K562 (cell line): ENCODE results near the gene DDOST. TPM values are rescaled to one million over a fixed set of nuclear protein-coding genes. Genes with fewer than 3 reads are reported as not detected.

ENCODE experiments used
- ATAC-seq: fragments of 200-7000 bp; cut with Tn5 transposase; 3 replicates; pipeline ENCODE4 v1.9.1; 2020; ENCODE audit warnings: moderate library complexity
- BruUV-seq: library from RNA; stranded (reverse); fragments of 400-500 nt; replicated peaks from 2 replicates; lab custom pipeline; 2021; lab: Mats Ljungman, UMichigan
- CTCF ChIA-PET: fragments of 300-600 bp; formaldehyde crosslinking; extraction: SDS; loops from one replicate; lab custom pipeline; 2021; ENCODE audit warnings: low intra/inter-chr PET ratio; lab: Yijun Ruan, JAX
- POLR2A ChIA-PET: fragments of 300-600, 350-650 bp; sonication (Branson Sonifier 250); formaldehyde crosslinking; extraction: SDS; loops from one replicate; lab custom pipeline; 2021; ENCODE audit warnings: antibody characterized with exemption, inconsistent platforms; lab: Yijun Ruan, JAX
- DNase-seq, 4 experiments: peaks; one replicate each; pipeline versions ENCODE4 v3.0.0 to v3.0.0-alpha.2; 2011 to 2018; ENCODE audit warnings: low spot score in 3 of 4, mixed read lengths in 3 of 4; ENCODE audit errors: extremely low read depth in 1 of 4
- FAIRE-seq: peaks from 2 replicates; lab custom pipeline; 2011; peaks lifted over from hg19 to GRCh38; lab: Jason Lieb, UNC
- H2AFZ ChIP-seq: 2 replicates; pipeline ENCODE4 v1.6.0; 2011; ENCODE audit warnings: low read depth, low read length, control low read depth, inconsistent platforms
- H3K27ac ChIP-seq: fragments of 200-600 bp; 3 replicates; pipeline ENCODE4 v1.8.0; 2011; ENCODE audit warnings: low read depth, mild to moderate bottlenecking, control low read depth, inconsistent platforms, low read length, moderate library complexity, mixed read lengths; ENCODE audit errors: extremely low read depth
- H3K27me3 ChIP-seq, 2 experiments: fragments of 300-600 bp in 1 of 2; 2 replicates in 1 of 2; 3 replicates in 1 of 2; pipeline versions ENCODE4 v1.6.0 to v1.8.0; 2011; ENCODE audit warnings: inconsistent platforms in 2 of 2, low read length in 2 of 2, mild to moderate bottlenecking in 1 of 2, mixed read lengths in 1 of 2, moderate library complexity in 1 of 2; ENCODE audit not compliant: control insufficient read depth in 2 of 2, insufficient read depth in 2 of 2
- H3K36me3 ChIP-seq: fragments of 300-600 bp; 3 replicates; pipeline ENCODE4 v1.8.0; 2011; ENCODE audit warnings: mild to moderate bottlenecking, low read length, inconsistent platforms; ENCODE audit not compliant: control insufficient read depth, insufficient read depth
- H3K4me1 ChIP-seq, 2 experiments: fragments of 200-600 bp in 1 of 2; replicated peaks in 1 of 2; 2 replicates in 1 of 2; 3 replicates in 1 of 2; pipeline versions ENCODE4 v1.5.1 to v1.8.0; 2011; ENCODE audit warnings: inconsistent platforms in 2 of 2, low read length in 2 of 2, mild to moderate bottlenecking in 1 of 2, mixed read lengths in 1 of 2, moderate library complexity in 1 of 2; ENCODE audit not compliant: control insufficient read depth in 2 of 2, insufficient read depth in 2 of 2
- H3K4me2 ChIP-seq: 2 replicates; pipeline ENCODE4 v1.6.1; 2011; ENCODE audit warnings: low read length, control low read depth, inconsistent platforms, mixed read lengths; ENCODE audit not compliant: insufficient read depth
- H3K4me3 ChIP-seq: fragments of 200-600 bp; sonication (generic), shearing (Covaris generic); 2 replicates; pipeline ENCODE4 v1.5.1; 2016; ENCODE audit warnings: control low read depth, inconsistent platforms
- H3K79me2 ChIP-seq: fragments of 200-600 bp; 3 replicates; pipeline ENCODE4 v1.8.0; 2011; ENCODE audit warnings: low read length, inconsistent platforms; ENCODE audit not compliant: control insufficient read depth, insufficient read depth
- H3K9ac ChIP-seq, 2 experiments: 2 replicates each; pipeline versions ENCODE4 v1.6.0 to v1.6.1; 2011; ENCODE audit warnings: low read depth in 2 of 2, low read length in 2 of 2, control low read depth in 1 of 2, inconsistent platforms in 1 of 2, mild to moderate bottlenecking in 1 of 2, mixed read lengths in 1 of 2; ENCODE audit not compliant: insufficient read depth in 1 of 2
- H3K9me1 ChIP-seq: one replicate; pipeline ENCODE4 v1.6.0; 2011; ENCODE audit warnings: inconsistent platforms, mild to moderate bottlenecking, low read length, moderate library complexity; ENCODE audit not compliant: control insufficient read depth, insufficient read depth
- H3K9me3 ChIP-seq: replicated peaks from 2 replicates; pipeline ENCODE4 v1.5.1; 2011; ENCODE audit warnings: low read depth, low read length, inconsistent platforms; ENCODE audit not compliant: control insufficient read depth, insufficient read depth
- H4K20me1 ChIP-seq: replicated peaks from 2 replicates; pipeline ENCODE4 v1.6.1; 2011; ENCODE audit warnings: low read length, inconsistent platforms, mixed read lengths; ENCODE audit not compliant: control insufficient read depth, insufficient read depth
- CBFA2T3 ChIP-seq: fragments of 450-650 bp; IDR thresholded peaks from 2 replicates; pipeline ENCODE4 v1.6.1; 2017
- FOXA3 ChIP-seq, 2 experiments: fragments of 450-650 bp in 1 of 2; sonication (generic) in 1 of 2; formaldehyde crosslinking; IDR thresholded peaks in 1 of 2; conservative IDR thresholded peaks in 1 of 2; 2 replicates each; pipeline versions ENCODE4 v1.4.0 to v1.8.0; 2020 to 2022; ENCODE audit warnings: mild to moderate bottlenecking in 2 of 2, missing genetic modification reagents in 1 of 2
- FUS ChIP-seq: fragments of 200-400 bp; formaldehyde crosslinking; optimal IDR thresholded peaks from 2 replicates; pipeline ENCODE3; 2017; ENCODE audit warnings: low read depth, low read length
- HDAC6 ChIP-seq: IDR thresholded peaks from 2 replicates; pipeline ENCODE4 v1.6.1; 2012; ENCODE audit warnings: low read depth, mild to moderate bottlenecking, control low read depth, inconsistent platforms, low read length, moderate library complexity
- HLTF ChIP-seq: fragments of 450-650 bp; IDR thresholded peaks from 2 replicates; pipeline ENCODE4 v1.6.1; 2016
- HMG20B ChIP-seq: fragments of 250-450 bp; sonication (Bioruptor Pico); IDR thresholded peaks from 2 replicates; pipeline ENCODE4 v1.5.0; 2021; ENCODE audit warnings: mild to moderate bottlenecking
- HNRNPUL1 ChIP-seq: fragments of 200-400 bp; formaldehyde crosslinking; IDR thresholded peaks from 2 replicates; pipeline ENCODE4 v1.6.1; 2017; ENCODE audit warnings: low read length
- KDM2B ChIP-seq: fragments of 250-450 bp; sonication (Bioruptor Pico); IDR thresholded peaks from 2 replicates; pipeline ENCODE4 v1.8.0; 2021; ENCODE audit warnings: mild to moderate bottlenecking, moderate library complexity
- MEF2A ChIP-seq: IDR thresholded peaks from 2 replicates; pipeline ENCODE4 v1.6.1; 2011; ENCODE audit warnings: low read depth, mild to moderate bottlenecking, low read length, moderate library complexity; ENCODE audit not compliant: control insufficient read depth
- PRPF4 ChIP-seq: fragments of 200-400 bp; formaldehyde crosslinking; IDR thresholded peaks from one replicate; pipeline ENCODE4 v1.6.1; 2017; ENCODE audit warnings: low read length, low read depth, mild to moderate bottlenecking; ENCODE audit not compliant: insufficient read depth, poor library complexity, severe bottlenecking
- PYGO2 ChIP-seq: fragments of 450-650 bp; IDR thresholded peaks from 2 replicates; pipeline ENCODE4 v1.6.1; 2016; ENCODE audit warnings: mild to moderate bottlenecking, missing genetic modification characterization, moderate library complexity, missing compliant biosample characterization
- RB1 ChIP-seq: fragments of 450-650 bp; IDR thresholded peaks from 2 replicates; pipeline ENCODE4 v1.6.1; 2017; ENCODE audit warnings: low read depth, mild to moderate bottlenecking
- RBM25 ChIP-seq: fragments of 200-400 bp; formaldehyde crosslinking; IDR thresholded peaks from 2 replicates; pipeline ENCODE4 v1.6.1; 2018; ENCODE audit warnings: low read length, low read depth, moderate library complexity; ENCODE audit not compliant: severe bottlenecking
- RFX1 ChIP-seq: fragments of 450-650 bp; IDR thresholded peaks from 2 replicates; pipeline ENCODE4 v1.6.1; 2016; ENCODE audit warnings: mild to moderate bottlenecking, moderate library complexity
- XRCC4 ChIP-seq: IDR thresholded peaks from one replicate; pipeline ENCODE4 v1.6.1; 2011; ENCODE audit not compliant: insufficient read depth, insufficient read length; ENCODE audit errors: extremely low read depth
- ZNF197 ChIP-seq: fragments of 200-800 bp; sonication (Bioruptor generic); IDR thresholded peaks from 2 replicates; pipeline ENCODE4 v1.6.1; 2016; ENCODE audit warnings: low read depth, missing genetic modification characterization, missing compliant biosample characterization
- ZNF263 ChIP-seq: sonication (generic); formaldehyde crosslinking; IDR thresholded peaks from 2 replicates; pipeline ENCODE4 v1.8.0; 2022; ENCODE audit warnings: mild to moderate bottlenecking, missing genetic modification reagents, borderline replicate concordance
- ZNF384 ChIP-seq: IDR thresholded peaks from 2 replicates; pipeline ENCODE4 v1.6.1; 2012; ENCODE audit warnings: low read depth, low read length, improper control_type of control experiment
- ZNF408 ChIP-seq: fragments of 250-450 bp; sonication (Bioruptor Pico); IDR thresholded peaks from 2 replicates; pipeline ENCODE4 v1.4.0; 2020; ENCODE audit warnings: low read depth, mild to moderate bottlenecking, moderate library complexity
- WGBS: fragments of 100-300 bp; shearing (Covaris generic); methylation state at CpG from one replicate; pipeline ENCODE4 v1.1.6; 2016; ENCODE audit warnings: low coverage, mixed read lengths; ENCODE audit not compliant: insufficient coverage; ENCODE audit errors: missing lambda C conversion rate; 5-methylcytosine and 5-hydroxymethylcytosine counted together
- in situ Hi-C: fragments of 300-500 bp; cut with MboI; formaldehyde crosslinking; loops from 4 replicates; pipeline ENCODE4 v1.15.0; 2018; ENCODE audit warnings: inconsistent platforms, mixed read lengths
- intact Hi-C: fragments of 100-400 bp; cut with micrococcal nuclease; formaldehyde crosslinking; loops from 2 replicates; pipeline ENCODE4 v1.14.2; 2022
- polyA plus RNA-seq, 8 experiments: library from polyadenylated mRNA; depleted of rRNA in 4 of 8; stranded (reverse) in 5 of 8; unstranded in 3 of 8; fragments of >200 nt; fragmentation: Nextera tagmentation in 2 of 8; fragmentation: Illumina TruSeq in 1 of 8; extraction: Ambion mirVana in 2 of 8; extraction: Trizol in 1 of 8; gene quantifications; 2 replicates each; pipeline versions ENCODE4 v1.2.1 to v1.2.3, GENCODE V29; 2011 to 2014; ENCODE audit warnings: inconsistent platforms in 1 of 8, missing spikeins in 1 of 8
- total RNA-seq, 7 experiments: library from RNA; depleted of rRNA in 6 of 7; stranded (reverse); fragments of >200 nt in 6 of 7; fragmentation: Illumina TruSeq in 2 of 7; extraction: Trizol in 2 of 7; gene quantifications; 2 replicates each; pipeline versions ENCODE4 v1.2.1 to v1.2.3, GENCODE V29; 2011 to 2021; ENCODE audit warnings: low replicate concordance in 1 of 7

The DDOST gene
- total and polyA plus RNA-seq, 9 of the 15 experiments (the other 6 are each of a cell fraction or from before 2014, with no cell fraction given), result 173 to 306 (median 222) TPM

- H3K4me1 ChIP-seq, result peaks cover 2 to 6% of the 10 kb centered on the region in 2 experiments; a peak in 2 of 5 replicates
These were observed 45.0 kb downstream of the DDOST start for GRCh38 chr1:20615946-20616846.

More at GRCh38 chr1:20615946-20616846, 45.0 kb downstream of the DDOST start:
- DNase-seq, result no peak
- Histone ChIP-seq H3K9ac (no peak overlapping the region; a peak in 1 of 4 replicates), H3K4me2 (no peak overlapping the region), H3K9me1 (no peaks in the 10 kb centered on the region), H3K79me2 (no peaks in the 10 kb centered on the region), H3K27ac (no peak overlapping the region), H2AFZ (peak overlapping the region; percentile 51; the same call in 1 of the 2 replicates), H4K20me1 (no peaks in the 10 kb centered on the region), H3K27me3 (peaks cover 2 to 19% of the 10 kb centered on the region in 2 experiments; a peak in 3 of 5 replicates), H3K36me3 (no peaks in the 10 kb centered on the region), H3K4me3 (no peak overlapping the region), H3K9me3 (no peaks in the 10 kb centered on the region)
- ChIA-PET CTCF (no interaction called here), POLR2A (interaction anchor here (0.7 to 1.3 kb wide), 3 partner anchors 16 to 69 kb away, joined by 3 to 4 read pairs (median 4); no protein-coding TSS in a partner anchor)
- no peak for FAIRE-seq
- WGBS, result 19% methylated on average over 20 of the region's 20 CpGs
- intact Hi-C loops (no loop called here), in situ Hi-C loops (no loop called here)
- TF ChIP-seq HNRNPUL1 (no peak), PYGO2 (no peak), KDM2B (CRISPR knock-in tag) (no peak), ZNF263 (CRISPR knock-in tag) (no peak), HDAC6 (no peak), MEF2A (no peak), RFX1 (no peak), HMG20B (CRISPR knock-in tag) (no peak), ZNF197 (no peak), ZNF384 (no peak), PRPF4 (no peak), CBFA2T3 (no peak), FUS (no peak), XRCC4 (no peak), HLTF (no peak), RBM25 (no peak), FOXA3 (CRISPR knock-in tag; conservative IDR thresholded peaks at IDR 0.05 in 1 of 2, IDR thresholded peaks at IDR 0.05 in 1 of 2) (no peak), RB1 (no peak), ZNF408 (CRISPR knock-in tag) (no peak)
- no peak; the same call in 2 of the 3 replicates for ATAC-seq
- BruUV-seq, result no TSS peak
